HT1080 (cell line): ENCODE data around the gene PSMA6. TPM values are rescaled to one million over a fixed set of nuclear protein-coding genes. Genes with fewer than 3 reads are reported as not detected.
A peak's percentile ranks its signal among the peaks of the same experiment; 100 is the strongest.
"Not testable (repeated sequence)": the region's sequence is repeated elsewhere in the genome, so short reads cannot be mapped to it uniquely, and the experiment has no call there.

ENCODE experiments used
- DNase-seq: peaks from one replicate; pipeline ENCODE4 v3.0.0-alpha.2; 2015; ENCODE audit warnings: low read depth
- total RNA-seq: library from RNA; depleted of rRNA; stranded (reverse); fragments of >200 nt; shearing (Covaris generic); gene quantifications from 2 replicates; pipeline ENCODE4 v1.2.3, GENCODE V29; 2014

Gene PSMA6
- total RNA-seq, 1 experiment from 2014 or later, result 343 TPM

- no peak for DNase-seq
These were observed 7.7 kb upstream of the PSMA6 start for GRCh38 chr14:35284506-35284905.

GRCh38 chr14:35285168-35286002 is 6.8 kb upstream of the PSMA6 start:
- peak; percentile 58 for DNase-seq

DNA sequence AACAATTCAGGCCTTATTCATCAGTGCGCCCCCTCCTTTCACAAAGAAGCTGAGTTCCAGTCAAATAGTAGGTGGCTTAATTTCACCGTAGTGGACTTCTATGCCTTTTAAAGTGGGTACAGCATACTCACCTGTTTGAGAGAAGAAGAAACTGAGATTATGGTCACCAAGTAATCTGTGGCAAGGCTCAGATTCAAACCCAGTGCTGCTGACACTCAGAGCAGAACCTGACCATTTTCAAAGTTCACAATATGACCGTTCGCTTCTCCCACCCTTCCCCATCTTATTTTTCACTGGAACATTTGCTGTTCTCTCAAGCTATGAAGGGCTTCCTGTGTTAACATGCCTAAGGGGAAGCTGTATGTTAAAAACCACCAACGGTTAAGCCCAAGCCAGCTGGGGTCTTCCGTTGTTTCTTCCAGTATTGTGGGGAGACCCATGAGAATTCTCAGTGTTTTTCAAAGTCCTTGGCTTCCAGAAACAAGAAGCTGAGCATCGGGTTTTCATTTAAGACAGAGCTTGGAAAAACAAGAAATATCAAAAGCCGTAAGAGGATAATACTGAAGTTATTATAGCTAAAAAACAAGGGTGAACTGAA is 6.1 kb upstream of the PSMA6 start:
- DNase-seq, result no peak

DNA sequence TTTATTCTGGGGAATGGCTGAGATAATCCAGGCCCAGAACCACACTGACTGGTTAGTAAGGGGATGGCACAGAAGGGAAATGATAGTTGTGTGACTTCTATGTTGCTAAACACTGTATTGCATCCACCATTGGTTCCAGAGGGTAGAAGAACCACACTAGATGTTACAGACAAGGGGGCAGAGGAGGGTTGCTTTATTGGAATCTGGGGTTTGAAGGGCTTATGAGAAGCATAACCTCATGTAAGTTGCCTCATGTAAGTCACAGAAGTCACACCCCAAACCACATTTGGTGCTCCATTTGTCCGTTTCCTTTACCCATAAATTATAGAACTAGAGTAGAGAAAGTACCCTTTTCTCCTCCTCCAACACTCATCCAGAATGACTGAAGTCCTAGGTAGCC is 5.5 kb upstream of the PSMA6 start:
- DNase-seq, result no peak

- DNase-seq, result no peak
These were observed 4.7 kb upstream of the PSMA6 start for GRCh38 chr14:35287431-35288013.

DNA sequence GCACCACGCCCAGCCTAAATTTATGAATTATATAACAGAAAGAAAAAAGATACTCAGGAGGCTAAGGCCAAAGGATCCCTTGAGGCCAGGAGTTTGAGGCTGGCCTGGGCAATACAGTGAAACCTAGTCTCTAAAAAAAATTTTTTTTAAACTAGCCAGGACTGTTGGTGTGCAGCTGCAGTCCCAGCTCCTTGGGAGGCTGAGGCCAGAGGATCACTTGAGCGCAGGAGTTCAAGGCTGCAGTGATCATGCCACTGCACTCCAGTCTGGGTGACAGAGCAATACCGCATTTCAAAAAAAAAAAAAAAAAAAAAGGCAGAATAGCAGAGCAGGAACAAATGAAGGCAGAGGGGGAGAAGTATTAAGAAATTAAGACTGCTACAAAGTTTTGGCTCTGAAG is 2.6 kb upstream of the PSMA6 start:
- no peak for DNase-seq

- DNase-seq, result no peak
These were observed 784 bp downstream of the PSMA6 start for GRCh38 chr14:35292770-35293561.

- DNase-seq, result no peak
These were observed 3.6 kb downstream of the PSMA6 start for GRCh38 chr14:35295845-35296161.

DNA sequence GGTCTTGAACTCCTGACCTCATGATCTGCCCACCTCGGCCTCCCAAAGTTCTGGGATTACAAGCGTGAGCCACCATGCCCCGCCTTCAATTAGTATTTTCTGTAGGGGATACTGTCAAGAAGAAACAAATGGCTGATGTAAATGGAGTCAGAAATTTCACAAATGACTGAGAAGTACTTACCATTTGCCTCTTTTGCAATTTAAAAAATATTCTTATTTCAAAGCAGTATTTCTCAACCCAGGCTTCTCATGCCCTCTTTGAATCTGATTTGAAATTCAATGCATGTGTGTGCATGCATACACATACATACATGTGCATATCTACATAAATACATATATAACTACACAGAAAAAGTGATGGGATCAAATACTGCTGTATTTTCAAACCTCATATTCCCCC is 4.4 kb downstream of the PSMA6 start:
- no peak for DNase-seq

DNA sequence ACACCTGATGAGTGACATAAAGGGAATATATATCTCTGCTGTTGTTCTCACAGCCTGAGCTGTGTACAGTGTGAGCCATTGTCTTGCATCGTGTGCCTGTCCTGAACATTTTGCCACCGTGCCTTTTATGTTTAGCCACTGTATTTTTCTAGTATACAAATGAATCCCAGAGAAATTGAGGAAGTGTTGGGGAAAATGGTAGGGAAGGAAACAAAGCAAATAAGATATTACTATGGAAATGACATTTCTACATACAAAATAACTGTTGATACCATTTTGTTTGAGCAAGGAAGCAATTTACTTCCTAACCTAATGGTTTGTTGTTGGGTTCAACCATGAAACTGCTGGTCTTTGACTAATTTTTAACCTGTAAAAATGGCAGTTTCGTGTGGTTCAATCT is 5.5 kb downstream of the PSMA6 start:
- no peak for DNase-seq

GRCh38 chr14:35298351-35298750 is 6.2 kb downstream of the PSMA6 start:
- no peak for DNase-seq

GRCh38 chr14:35299708-35300107 is 7.5 kb downstream of the PSMA6 start:
- DNase-seq, result peak; percentile 27

- no peak for DNase-seq
These were observed 8.0 kb downstream of the PSMA6 start for GRCh38 chr14:35300228-35300627.

GRCh38 chr14:35301334-35301733 is 9.2 kb downstream of the PSMA6 start:
- not testable (repeated sequence) for DNase-seq

DNA sequence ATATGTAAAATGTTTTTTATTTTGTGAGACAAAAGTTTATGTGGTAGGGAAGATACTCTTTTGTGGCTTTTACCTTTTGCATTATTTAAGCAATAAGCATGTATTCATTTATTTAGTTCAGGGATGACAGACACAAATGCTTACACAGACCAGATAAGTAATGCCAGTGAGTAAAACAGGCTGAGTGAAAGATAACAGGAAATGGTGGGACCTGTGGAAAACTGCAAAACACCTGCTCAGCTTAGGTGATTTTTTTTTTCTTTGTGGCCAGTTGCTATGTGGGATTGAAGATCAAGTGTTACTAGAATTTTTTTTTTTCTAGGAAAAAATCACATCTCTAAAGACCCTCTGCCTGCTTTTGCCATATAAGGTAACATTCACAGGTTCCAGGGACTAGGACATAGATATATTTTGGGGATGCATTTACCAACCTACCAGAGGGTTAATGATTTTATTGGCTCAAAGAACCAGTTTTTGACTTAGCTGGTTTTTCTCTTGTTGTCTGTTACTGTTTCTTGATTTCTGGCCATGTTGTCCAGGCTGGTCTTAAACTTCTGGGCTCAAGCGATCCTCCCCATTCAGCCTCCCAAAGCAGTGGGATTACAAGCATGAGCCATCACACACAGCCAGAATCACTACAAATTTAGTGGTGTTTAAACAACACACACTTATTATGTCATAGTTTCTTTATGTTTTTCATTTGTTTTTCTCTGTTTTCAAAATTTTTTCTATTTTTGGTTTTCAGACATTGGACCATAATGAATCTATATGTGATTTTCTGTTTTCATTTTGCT is 9.8 kb downstream of the PSMA6 start:
- no peak for DNase-seq

DNA sequence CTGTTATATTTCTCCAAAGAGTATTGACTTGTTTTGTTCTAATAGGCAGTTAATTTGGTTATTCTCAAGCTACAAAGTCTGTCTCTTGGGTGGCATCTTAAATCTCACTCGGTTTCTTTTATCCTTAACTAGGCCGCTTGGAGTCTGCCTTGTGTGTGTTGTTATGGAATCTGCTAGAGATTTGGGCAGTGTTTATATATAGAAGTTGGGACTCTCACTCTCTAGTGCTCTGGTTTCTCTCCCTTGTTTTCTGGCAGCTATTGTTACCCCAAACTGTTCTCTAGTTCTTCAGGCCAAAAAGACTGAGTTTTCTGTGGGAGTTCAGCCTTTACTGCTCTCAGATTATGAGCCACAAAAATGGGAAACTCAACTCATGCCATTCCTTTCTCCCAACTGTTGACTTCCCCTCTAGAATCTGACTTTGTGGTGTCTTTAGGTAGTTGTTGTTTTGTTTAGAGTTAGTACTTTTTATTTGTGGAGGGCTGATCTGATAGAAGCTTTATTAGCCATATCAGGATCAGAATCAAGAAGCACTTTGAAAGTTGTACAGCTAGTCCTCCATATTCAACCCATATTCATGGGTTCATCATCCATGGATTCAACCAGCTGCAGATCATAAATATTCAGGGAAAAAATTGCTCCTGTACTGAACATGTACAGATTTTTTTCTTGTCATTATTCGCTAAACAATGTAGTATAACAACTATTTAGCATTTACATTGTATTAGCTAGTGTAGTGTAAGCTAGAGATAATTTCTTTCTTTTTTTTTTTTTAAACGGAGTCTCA is 11.2 kb downstream of the PSMA6 start:
- DNase-seq, result no peak

- no peak for DNase-seq
These were observed 12.8 kb downstream of the PSMA6 start for GRCh38 chr14:35304812-35305462.

- DNase-seq, result no peak
These were observed 13.5 kb downstream of the PSMA6 start for GRCh38 chr14:35305633-35306032.

GRCh38 chr14:35306114-35306513 is 13.9 kb downstream of the PSMA6 start:
- no peak for DNase-seq

- DNase-seq, result no peak
These were observed 25.6 kb downstream of the PSMA6 start for GRCh38 chr14:35317820-35318219.
